Fibroblast of the aortic adventitia (primary cell): Measurements from ENCODE around the gene USP25. TPM values are rescaled to one million over a fixed set of nuclear protein-coding genes. Genes with fewer than 3 reads are reported as not detected.

ENCODE experiments used
- DNase-seq: peaks from one replicate; pipeline ENCODE4 v3.0.0-alpha.2; 2010; ENCODE audit warnings: low read depth
- H3K4me3 ChIP-seq: 2 replicates; pipeline ENCODE4 v1.5.1; 2011; ENCODE audit warnings: low read depth, mild to moderate bottlenecking, control low read depth, low read length, moderate library complexity
- total RNA-seq: library from RNA; depleted of rRNA; stranded (reverse); fragments of >200 nt; gene quantifications from 2 replicates; pipeline ENCODE4 v1.2.3, GENCODE V29; 2012; ENCODE audit warnings: low replicate concordance
- TF ChIP-seq, protein P1 (sequence below): IDR thresholded peaks from 2 replicates; pipeline ENCODE4 v1.5.1; 2011; ENCODE audit warnings: mild to moderate bottlenecking, low read length, control low read depth, inconsistent platforms; ENCODE audit not compliant: insufficient read depth

USP25 gene
- total RNA-seq, 1 donor = 37.3 TPM

DNA sequence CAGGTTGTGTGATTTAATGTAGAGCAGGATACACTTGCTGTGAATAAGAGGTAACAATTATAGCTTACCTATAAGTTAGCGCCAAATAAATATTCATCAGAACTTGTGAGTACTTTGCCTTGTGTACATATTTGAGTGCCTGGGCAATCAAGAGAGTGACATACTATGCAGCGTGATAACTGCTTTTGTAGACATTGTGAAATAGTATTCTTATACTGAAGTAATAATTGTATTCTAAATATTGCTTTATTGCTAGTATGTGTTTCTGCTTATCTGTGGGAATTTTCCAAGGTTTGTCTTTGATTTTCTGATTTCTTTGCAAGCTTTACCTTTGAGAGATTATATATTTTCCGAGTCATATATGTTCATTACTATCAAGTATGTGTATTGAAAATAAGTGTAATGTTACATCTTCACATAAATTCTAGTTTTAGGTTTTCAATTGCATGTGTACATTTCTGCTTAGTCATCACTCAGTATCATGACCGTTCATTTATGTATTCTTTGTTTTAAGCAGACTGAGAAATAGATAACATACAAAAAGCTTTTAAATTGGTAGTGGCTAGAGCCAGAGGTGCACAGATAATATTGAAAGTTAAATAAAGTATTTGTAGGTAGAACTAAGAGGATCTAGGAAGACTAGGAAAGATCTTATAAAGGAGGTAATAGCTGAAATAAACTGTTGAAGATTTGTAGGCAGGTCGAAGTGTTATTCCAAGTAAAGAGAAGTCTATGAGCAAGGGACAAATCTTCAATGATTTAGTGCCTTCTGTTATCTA, 19.5 kb downstream of the USP25 start:
- peak; percentile 51 for DNase-seq
- TF ChIP-seq, protein P1, sequence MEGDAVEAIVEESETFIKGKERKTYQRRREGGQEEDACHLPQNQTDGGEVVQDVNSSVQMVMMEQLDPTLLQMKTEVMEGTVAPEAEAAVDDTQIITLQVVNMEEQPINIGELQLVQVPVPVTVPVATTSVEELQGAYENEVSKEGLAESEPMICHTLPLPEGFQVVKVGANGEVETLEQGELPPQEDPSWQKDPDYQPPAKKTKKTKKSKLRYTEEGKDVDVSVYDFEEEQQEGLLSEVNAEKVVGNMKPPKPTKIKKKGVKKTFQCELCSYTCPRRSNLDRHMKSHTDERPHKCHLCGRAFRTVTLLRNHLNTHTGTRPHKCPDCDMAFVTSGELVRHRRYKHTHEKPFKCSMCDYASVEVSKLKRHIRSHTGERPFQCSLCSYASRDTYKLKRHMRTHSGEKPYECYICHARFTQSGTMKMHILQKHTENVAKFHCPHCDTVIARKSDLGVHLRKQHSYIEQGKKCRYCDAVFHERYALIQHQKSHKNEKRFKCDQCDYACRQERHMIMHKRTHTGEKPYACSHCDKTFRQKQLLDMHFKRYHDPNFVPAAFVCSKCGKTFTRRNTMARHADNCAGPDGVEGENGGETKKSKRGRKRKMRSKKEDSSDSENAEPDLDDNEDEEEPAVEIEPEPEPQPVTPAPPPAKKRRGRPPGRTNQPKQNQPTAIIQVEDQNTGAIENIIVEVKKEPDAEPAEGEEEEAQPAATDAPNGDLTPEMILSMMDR = no peak
- H3K4me3 ChIP-seq = no peak overlapping the region

DNA sequence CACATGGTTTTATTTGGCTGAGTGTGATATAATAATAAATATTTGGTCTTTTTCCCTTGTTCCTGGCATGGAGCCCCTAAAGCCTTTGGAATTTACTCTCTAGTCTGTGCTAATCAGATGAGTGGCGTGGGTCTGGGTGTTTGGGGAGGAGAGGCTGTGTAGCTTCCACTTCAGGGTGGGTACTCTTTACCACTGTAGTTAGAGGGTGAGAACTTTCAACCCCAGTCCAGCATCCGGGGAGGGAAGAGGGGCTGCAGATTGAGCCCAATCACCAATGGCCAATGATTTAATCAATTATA, 20.0 kb downstream of the USP25 start:
- peak; percentile 64 for DNase-seq
- TF ChIP-seq, protein P1 = no peak
- H3K4me3 ChIP-seq = no peak overlapping the region

DNA sequence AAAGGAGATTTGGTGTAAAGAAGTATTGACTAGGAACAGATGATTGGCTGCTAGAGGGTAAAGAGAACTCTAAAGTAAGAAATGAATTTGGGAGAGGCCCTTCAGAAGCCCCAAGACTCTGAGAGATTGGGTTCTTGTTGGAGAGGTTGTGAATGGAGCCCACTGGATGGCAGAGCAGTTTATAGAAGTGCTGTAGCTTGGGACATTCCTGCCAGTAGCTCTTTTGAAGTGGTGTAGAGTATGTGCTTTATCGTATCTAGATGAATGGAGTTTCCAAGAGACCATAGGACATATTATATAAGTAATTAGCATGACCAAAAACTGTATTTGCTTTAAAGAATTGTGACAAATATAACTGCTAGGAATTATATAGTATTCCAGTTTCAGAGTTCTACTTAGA, 21.3 kb downstream of the USP25 start:
- H3K4me3 ChIP-seq = no peak overlapping the region
- TF ChIP-seq, protein P1 = no peak
- DNase-seq = no peak

DNA sequence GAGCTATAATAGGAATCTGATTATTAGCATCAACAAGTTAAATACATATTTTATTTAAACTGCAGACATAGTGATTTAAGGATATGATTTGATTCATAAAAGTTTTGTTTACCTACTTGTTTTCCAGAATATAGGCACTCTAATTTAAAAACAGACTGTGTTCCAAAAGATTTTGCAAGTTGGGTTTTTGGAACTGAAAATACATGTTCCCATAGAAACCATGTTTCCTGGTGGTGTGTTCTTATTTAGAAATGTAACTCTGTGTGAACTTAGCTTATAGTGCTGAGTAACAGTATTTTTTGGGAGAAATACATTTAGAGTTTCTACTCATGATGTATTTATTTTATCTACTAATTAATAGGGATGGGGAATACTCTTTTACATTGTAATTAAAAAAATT, 21.8 kb downstream of the USP25 start:
- TF ChIP-seq, protein P1 = no peak
- no peak overlapping the region for H3K4me3 ChIP-seq
- DNase-seq = no peak

DNA sequence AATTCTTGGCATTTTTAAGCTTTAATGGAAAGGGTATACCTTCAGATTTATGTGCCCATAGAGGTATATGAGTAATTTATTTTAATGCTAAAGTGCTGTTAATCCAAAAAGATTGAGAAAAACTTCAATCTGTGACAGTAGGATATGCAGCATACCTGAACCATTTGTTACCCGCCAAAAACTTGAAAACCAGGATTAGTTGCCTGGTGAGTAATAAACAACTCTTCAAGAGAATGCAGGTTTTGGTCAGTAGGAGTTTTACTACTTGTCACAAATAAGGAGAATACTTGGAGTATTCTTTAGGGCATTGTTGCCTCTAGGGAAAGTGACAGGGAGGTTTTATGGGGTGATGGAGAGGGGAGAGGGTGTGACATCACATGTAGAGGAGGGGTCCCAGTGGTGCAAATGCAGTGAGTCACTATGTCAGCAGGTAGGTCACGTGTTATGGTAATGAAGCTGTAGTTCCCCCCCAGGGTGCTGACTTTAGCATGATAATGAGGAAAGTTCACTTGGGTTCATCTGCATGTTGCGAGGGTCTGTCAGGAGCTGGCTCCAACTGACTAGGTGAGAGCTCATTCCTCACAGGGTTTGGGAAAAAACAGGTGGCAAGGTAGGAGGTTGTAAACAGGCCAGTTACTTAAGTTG, 23.1 kb downstream of the USP25 start:
- DNase-seq = no peak
- H3K4me3 ChIP-seq = no peak overlapping the region
- TF ChIP-seq, protein P1 = no peak

DNA sequence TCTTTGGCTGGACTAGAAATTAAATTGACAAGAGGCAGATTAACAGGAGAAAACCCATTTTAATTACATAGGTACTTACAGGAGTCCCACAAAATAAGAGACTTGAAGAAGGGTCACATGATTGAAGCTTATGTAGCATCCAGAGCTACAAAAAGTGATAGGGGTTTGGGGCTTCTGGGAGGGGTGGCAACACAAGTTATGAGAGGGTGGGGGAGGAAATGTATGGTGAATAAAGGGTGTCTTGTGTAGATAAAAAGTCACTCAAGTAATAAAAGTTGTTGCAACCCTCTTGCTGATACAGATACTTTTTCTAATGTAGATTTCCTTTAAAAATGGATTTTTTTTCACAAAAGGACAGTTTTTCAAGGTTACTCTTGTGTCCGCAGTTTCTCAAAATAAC, 24.0 kb downstream of the USP25 start:
- TF ChIP-seq, protein P1 = no peak
- H3K4me3 ChIP-seq = no peak overlapping the region
- DNase-seq = no peak
